Gastrocnemius medialis (tissue), 4 donors: ENCODE data around the gene TBK1. TPM values are rescaled to one million over a fixed set of nuclear protein-coding genes. Genes with fewer than 3 reads are reported as not detected.

ENCODE experiments used
- ATAC-seq, 2 donors: fragments of 150-250 bp; one replicate each; pipeline ENCODE4 v1.9.1; 2016
- DNase-seq, 2 donors: peaks; one replicate each; pipeline ENCODE4 v3.0.0-alpha.2; 2019
- H3K27ac ChIP-seq, 4 donors: fragments of 200-600 bp; sonication (generic); 1 replicate in 1 of 4; 2 replicates in 3 of 4; pipeline ENCODE4 v1.5.1; 2016 to 2018; ENCODE audit warnings: mild to moderate bottlenecking in 2 of 4, moderate library complexity in 1 of 4
- H3K27me3 ChIP-seq, 3 donors: fragments of 200-600 bp; sonication (generic) in 2 of 3; 1 replicate in 1 of 3; 2 replicates in 2 of 3; pipeline versions ENCODE4 v1.5.1 to v1.6.0; 2016 to 2019; ENCODE audit warnings: mild to moderate bottlenecking in 1 of 3, moderate library complexity in 1 of 3
- H3K36me3 ChIP-seq, 2 donors: fragments of 200-600 bp; sonication (generic) in 1 of 2; one replicate each; pipeline ENCODE4 v1.5.1; 2017 to 2018
- H3K4me1 ChIP-seq, 2 donors: fragments of 200-600 bp; sonication (generic) in 1 of 2; one replicate each; pipeline ENCODE4 v1.5.1; 2016 to 2017; ENCODE audit warnings: mild to moderate bottlenecking in 2 of 2
- H3K4me3 ChIP-seq, 4 donors: fragments of 200-600 bp; sonication (generic) in 3 of 4; 1 replicate in 1 of 4; 2 replicates in 3 of 4; pipeline ENCODE4 v1.5.1; 2016 to 2019; ENCODE audit warnings: mild to moderate bottlenecking in 2 of 4
- H3K9me3 ChIP-seq, 3 donors: fragments of 200-600 bp; sonication (generic) in 2 of 3; 1 replicate in 1 of 3; 2 replicates in 2 of 3; pipeline ENCODE4 v1.5.1; 2016 to 2019
- CTCF ChIP-seq, 5 experiments: fragments of 450-650 bp in 3 of 5; fragments of 200-600 bp in 2 of 5; sonication (generic) in 2 of 5; IDR thresholded peaks in 4 of 5; conservative IDR thresholded peaks in 1 of 5; 1 replicate in 4 of 5; 2 replicates in 1 of 5; pipeline ENCODE4 v1.5.1; 2016 to 2019; ENCODE audit warnings: antibody characterized with exemption in 5 of 5, mild to moderate bottlenecking in 3 of 5, moderate library complexity in 3 of 5
- POLR2A ChIP-seq, 2 donors: fragments of 450-650 bp; IDR thresholded peaks; one replicate each; pipeline ENCODE4 v1.6.1; 2017; ENCODE audit warnings: antibody characterized with exemption in 2 of 2, mild to moderate bottlenecking in 2 of 2, moderate library complexity in 2 of 2
- in situ Hi-C, 4 donors: fragments of 200-750 bp; cut with MboI; loops; one replicate each; pipeline versions ENCODE4 v1.15.0 to v1.8.0; 2017; ENCODE audit warnings: low sequenced_read_pairs in 4 of 4
- intact Hi-C: fragments of 100-400 bp; cut with DNase I; formaldehyde crosslinking; loops from one replicate; pipeline ENCODE4 v1.15.1; 2023; ENCODE audit warnings: low total_unique reads
- total RNA-seq, 4 donors: library from RNA; depleted of rRNA; stranded (reverse); fragments of >200 nt; gene quantifications; one replicate each; pipeline versions ENCODE4 v1.1.0 to v1.2.3, GENCODE V29; 2016

TBK1 gene
- total RNA-seq, 4 donors from 2014 or later: 20.1 to 40.8 (median 27.6) TPM

GRCh38 chr12:64525461-64526160 lies 73.7 kb downstream of the TBK1 start:
- in situ Hi-C loops (no loop called here), intact Hi-C loops (no loop called here)
- no peaks in the 10 kb centered on the region for H3K4me1 ChIP-seq
- H3K27ac ChIP-seq: no peak overlapping the region
- H3K9me3 ChIP-seq: no peaks in the 10 kb centered on the region
- no peaks in the 10 kb centered on the region for H3K27me3 ChIP-seq
- H3K4me3 ChIP-seq: no peak overlapping the region
- ATAC-seq (no peak), DNase-seq (no peak)
- no peaks in the 10 kb centered on the region for H3K36me3 ChIP-seq
- no peak for TF ChIP-seq POLR2A (IDR thresholded peaks at IDR 0.05)
- no peak for TF ChIP-seq CTCF (IDR thresholded peaks at IDR 0.05 in 4 of 5, conservative IDR thresholded peaks at IDR 0.05 in 1 of 5)

GRCh38 chr12:64526859-64527258 lies 74.9 kb downstream of the TBK1 start:
- H3K27ac ChIP-seq: no peak overlapping the region
- in situ Hi-C loops: no loop called here
- no peaks in the 10 kb centered on the region for H3K4me1 ChIP-seq
- H3K9me3 ChIP-seq: no peaks in the 10 kb centered on the region
- TF ChIP-seq CTCF (IDR thresholded peaks at IDR 0.05 in 4 of 5, conservative IDR thresholded peaks at IDR 0.05 in 1 of 5): no peak
- no peak for TF ChIP-seq POLR2A (IDR thresholded peaks at IDR 0.05)
- no peaks in the 10 kb centered on the region for H3K36me3 ChIP-seq
- ATAC-seq: no peak
- intact Hi-C loops: no loop called here
- no peak overlapping the region for H3K4me3 ChIP-seq
- no peaks in the 10 kb centered on the region for H3K27me3 ChIP-seq
- DNase-seq: no peak

GRCh38 chr12:64528616-64529015 lies 76.7 kb downstream of the TBK1 start:
- Histone ChIP-seq H3K27ac (no peak overlapping the region), H3K27me3 (no peaks in the 10 kb centered on the region), H3K9me3 (no peaks in the 10 kb centered on the region), H3K36me3 (no peaks in the 10 kb centered on the region), H3K4me3 (no peak overlapping the region), H3K4me1 (no peaks in the 10 kb centered on the region)
- no peak for ATAC-seq
- in situ Hi-C loops (no loop called here), intact Hi-C loops (no loop called here)
- DNase-seq: no peak
- TF ChIP-seq CTCF (IDR thresholded peaks at IDR 0.05 in 4 of 5, conservative IDR thresholded peaks at IDR 0.05 in 1 of 5) (no peak), POLR2A (IDR thresholded peaks at IDR 0.05) (no peak)

GRCh38 chr12:64530566-64530965 lies 78.6 kb downstream of the TBK1 start:
- Histone ChIP-seq H3K4me3 (no peak overlapping the region), H3K36me3 (no peaks in the 10 kb centered on the region), H3K9me3 (no peaks in the 10 kb centered on the region), H3K27me3 (no peaks in the 10 kb centered on the region), H3K27ac (no peak overlapping the region), H3K4me1 (no peaks in the 10 kb centered on the region)
- intact Hi-C loops (no loop called here), in situ Hi-C loops (no loop called here)
- ATAC-seq (no peak), DNase-seq (no peak)
- TF ChIP-seq POLR2A (IDR thresholded peaks at IDR 0.05): no peak
- no peak for TF ChIP-seq CTCF (IDR thresholded peaks at IDR 0.05 in 4 of 5, conservative IDR thresholded peaks at IDR 0.05 in 1 of 5)
